Measurements from ENCODE around the gene FDPS.
"Not testable (repeated sequence)": the region's sequence is repeated elsewhere in the genome, so short reads cannot be mapped to it uniquely, and the experiment has no call there.

FDPS gene

DNA sequence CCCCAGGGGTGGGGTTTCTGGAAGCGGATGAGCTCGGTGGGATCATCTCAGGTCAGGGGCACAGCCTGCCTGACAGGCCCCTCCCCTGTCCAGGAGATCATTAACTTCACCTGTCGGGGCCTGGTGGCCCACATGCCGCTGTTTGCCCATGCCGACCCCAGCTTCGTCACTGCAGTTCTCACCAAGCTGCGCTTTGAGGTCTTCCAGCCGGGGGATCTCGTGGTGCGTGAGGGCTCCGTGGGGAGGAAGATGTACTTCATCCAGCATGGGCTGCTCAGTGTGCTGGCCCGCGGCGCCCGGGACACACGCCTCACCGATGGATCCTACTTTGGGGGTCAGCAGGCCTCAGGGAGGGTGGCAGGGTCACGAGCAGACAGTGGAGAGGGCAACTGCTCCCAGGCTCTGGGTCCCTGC, 23.0 kb upstream of the FDPS start:
- no peak for DNase-seq (ENCODE audit: low spot score)

- peak; percentile 63 for DNase-seq (ENCODE audit: low spot score)
These were observed 22.1 kb upstream of the FDPS start for GRCh38 chr1:155286544-155286943.

DNA sequence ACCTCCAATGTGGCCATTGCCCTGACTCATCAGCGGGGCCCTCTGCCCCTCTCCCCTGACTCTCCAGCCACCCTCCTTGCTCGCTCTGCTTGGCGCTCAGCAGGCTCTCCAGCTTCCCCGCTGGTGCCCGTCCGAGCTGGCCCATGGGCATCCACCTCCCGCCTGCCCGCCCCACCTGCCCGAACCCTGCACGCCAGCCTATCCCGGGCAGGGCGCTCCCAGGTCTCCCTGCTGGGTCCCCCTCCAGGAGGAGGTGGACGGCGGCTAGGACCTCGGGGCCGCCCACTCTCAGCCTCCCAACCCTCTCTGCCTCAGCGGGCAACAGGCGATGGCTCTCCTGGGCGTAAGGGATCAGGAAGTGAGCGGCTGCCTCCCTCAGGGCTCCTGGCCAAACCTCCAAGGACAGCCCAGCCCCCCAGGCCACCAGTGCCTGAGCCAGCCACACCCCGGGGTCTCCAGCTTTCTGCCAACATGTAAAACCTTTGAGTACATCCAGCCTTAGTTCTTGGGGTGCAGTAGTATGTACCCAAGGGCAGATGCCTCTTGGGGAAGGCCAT, 20.6 kb upstream of the FDPS start:
- no peak for DNase-seq (ENCODE audit: low spot score)

DNA sequence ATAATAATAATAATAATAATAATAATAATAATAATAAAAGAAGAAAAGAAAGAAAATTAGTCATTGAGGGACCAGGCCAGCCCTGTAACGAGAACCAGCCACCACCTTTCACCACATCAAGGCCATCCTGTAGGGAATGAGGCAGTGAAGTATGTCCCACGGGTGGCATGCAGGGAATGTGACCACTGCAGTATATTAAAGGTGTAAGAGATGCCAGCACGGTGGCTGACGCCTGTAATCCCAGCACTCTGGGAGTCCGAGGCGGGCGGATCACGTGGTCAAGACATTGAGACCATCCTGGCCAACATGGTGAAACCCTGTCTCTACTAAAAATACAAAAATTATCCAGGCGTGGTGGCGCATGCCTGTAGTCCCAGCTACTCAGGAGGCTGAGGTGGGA, 17.7 kb upstream of the FDPS start:
- DNase-seq (ENCODE audit: low spot score), result not testable (repeated sequence)

GRCh38 chr1:155293086-155293749, 15.4 kb upstream of the FDPS start:
- DNase-seq (ENCODE audit: low spot score), result no peak

- no peak for DNase-seq (ENCODE audit: low spot score)
These were observed 14.0 kb upstream of the FDPS start for GRCh38 chr1:155294520-155295182.

DNA sequence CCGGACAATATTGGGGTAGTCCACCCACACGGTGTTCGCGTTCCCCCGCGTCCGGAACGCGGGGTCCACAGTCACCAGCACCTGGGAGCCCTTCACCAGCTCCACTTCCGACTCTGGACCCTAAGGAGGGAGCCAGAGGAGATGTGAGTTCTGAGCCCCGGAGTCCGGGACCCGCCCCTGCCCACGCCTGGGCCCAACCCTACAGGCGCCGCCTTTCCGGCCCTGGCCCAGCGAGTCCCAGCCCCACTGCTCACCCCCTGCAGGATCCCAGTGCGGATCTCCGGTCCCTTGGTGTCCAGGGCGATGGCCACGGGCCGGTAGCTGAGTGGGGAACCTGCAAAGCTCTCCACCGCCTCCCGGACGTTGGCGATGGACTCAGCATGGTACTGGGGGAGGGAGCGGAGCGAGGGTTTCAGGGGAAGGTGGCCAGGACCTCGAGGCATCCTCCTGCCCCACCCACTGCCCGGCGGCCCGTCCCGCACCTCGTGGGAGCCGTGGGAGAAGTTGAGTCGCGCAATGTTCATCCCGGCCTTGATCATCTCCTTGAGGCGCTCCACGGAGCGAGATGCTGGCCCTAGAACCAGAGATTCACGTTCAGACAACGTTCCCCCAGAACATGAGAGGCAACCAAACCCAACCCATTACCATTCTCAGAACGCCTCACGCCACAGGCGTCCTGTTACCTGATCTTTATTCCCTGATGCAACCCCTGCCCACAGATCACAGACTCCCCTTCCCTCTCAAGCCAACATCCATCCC, 13.3 kb upstream of the FDPS start:
- DNase-seq (ENCODE audit: low spot score), result no peak

DNA sequence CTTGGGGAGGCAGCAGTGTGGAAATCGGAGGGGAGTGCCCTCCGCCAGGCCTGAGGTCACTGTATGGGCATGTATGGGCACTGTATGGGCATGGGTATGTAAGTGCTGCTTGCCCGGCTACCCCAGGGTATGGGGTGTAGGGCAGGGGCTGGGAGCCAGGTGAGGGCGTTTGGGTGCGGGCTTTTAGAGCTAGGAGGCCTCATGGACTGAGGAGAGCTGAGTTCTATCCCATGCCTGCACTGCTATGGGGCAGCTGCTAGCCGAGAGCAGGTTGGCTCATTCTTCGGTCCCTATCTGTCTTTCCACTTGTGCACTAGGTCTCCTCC, 12.8 kb upstream of the FDPS start:
- DNase-seq (ENCODE audit: low spot score), result no peak

DNA sequence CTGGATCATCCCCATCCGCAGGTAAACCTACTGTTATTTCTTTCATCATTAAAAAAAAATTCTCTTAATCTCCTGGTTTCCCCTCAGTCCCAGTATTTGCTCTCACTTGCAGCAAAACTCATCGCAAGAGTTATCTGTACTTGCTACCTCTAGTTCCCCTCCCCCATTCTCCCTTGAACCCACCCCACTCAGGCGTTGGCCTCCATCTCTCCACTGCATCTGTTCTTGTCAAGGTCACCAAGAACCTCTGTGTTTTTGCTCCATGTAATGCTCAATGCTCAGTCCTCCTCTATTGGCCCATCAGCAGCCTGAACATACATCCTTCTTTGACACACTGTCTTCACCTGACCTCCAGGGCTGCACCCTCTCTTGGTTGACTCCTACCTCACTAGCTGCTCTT, 12.0 kb upstream of the FDPS start:
- DNase-seq (ENCODE audit: low spot score), result no peak

DNA sequence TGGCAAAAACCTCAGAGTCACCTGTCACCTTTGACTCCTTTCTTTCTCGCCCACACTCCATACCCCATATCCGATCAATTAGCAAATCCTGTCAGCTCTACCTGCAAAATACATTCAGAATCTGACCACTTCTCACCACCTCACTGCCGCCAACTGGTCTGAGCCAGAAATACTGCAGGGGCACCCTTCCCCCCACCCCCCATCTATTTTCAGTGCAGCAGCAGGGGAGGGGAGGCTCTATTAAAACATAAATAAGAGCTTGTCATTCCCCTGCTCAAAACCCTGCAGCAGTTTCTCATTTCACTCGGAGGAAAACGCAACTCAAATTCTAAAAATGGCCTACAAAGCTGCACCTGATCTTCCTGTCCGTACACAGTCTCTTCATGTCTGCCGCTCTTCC, 11.3 kb upstream of the FDPS start:
- DNase-seq (ENCODE audit: low spot score), result no peak

GRCh38 chr1:155300024-155300423, 8.6 kb upstream of the FDPS start:
- no peak for DNase-seq (ENCODE audit: low spot score)

- no peak for DNase-seq (ENCODE audit: low spot score)
These were observed 7.9 kb upstream of the FDPS start for GRCh38 chr1:155300553-155301329.

- DNase-seq (ENCODE audit: low spot score), result no peak
These were observed 7.3 kb upstream of the FDPS start, which contains the start of gene PKLR for GRCh38 chr1:155301342-155301841. TSS of gene PKLR (minus strand) at chr1:155301438. CDS start at chr1:155301395, 43 bp downstream.

GRCh38 chr1:155304558-155305063, 4.1 kb upstream of the FDPS start:
- no peak for DNase-seq (ENCODE audit: low spot score)

- no peak for DNase-seq (ENCODE audit: low spot score)
These were observed 2.7 kb upstream of the FDPS start for GRCh38 chr1:155305881-155306391.

DNA sequence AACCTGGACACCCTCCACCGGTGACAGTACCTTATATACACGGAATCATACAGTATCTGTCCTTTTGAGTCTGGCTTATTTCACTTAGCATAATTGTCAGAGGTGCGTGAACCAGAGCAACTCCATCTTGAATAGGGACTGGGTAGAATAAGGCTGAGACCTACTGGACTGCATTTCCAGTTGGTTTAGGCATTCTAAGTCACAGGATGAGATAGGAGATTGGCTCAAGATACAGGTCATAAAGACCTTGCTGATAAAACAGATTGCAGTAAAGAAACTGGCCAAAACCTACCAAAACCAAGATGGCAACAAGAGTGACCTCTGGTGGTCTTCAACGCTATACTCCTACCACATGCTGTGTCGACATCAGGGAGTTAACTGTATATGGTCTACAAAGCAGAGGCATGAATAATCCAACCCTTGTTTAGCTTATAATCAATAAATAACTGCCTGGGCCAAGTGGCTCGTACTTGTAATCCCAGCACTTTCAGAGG, 1.4 kb upstream of the FDPS start:
- no peak for DNase-seq (ENCODE audit: low spot score)

DNA sequence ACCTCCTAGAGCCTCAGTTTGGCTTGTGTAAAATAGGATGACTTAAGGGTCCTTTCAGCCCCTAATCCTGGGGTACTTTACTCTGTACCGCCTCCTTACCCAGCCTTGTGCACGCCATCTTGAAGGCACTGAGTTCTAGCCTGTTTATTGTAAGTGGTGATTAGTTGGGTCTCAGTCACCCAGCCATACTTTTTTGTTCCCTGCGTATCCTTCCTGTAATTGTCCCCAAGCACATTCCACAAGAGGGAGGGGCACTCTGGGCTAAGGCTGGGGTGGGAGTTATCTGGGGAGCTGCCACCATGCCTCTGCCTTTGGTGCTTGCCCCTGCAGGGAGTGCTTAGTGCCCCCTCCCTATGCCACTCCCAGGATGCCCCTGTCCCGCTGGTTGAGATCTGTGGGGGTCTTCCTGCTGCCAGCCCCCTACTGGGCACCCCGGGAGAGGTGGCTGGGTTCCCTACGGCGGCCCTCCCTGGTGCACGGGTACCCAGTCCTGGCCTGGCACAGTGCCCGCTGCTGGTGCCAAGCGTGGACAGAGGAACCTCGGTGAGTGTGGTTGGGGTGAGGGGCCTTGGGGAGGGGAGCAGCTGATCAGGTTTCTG, 856 bp downstream of the FDPS start:
- no peak for DNase-seq (ENCODE audit: low spot score)

GRCh38 chr1:155313261-155313660, 4.6 kb downstream of the FDPS start:
- no peak for DNase-seq (ENCODE audit: low spot score)

DNA sequence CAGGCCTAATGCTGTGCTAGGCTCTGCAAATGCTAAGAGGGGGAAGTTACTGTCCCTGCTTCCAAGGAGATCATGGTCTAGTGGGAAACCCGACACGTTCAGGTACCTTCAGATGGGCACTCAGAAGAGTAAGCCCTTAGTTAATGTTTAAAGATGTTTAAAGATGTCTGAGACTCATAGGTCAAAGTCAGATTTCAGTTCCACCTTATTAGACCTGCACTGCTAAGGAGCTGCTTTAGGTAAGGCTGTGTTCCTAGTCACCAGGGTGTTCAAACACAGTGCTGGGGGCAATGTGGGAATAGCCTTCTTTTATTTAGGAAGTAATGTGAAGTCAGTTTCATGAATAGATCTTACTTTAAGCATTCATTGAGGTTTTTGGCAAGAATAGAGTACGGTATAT, 8.3 kb downstream of the FDPS start:
- no peak for DNase-seq (ENCODE audit: low spot score)

GRCh38 chr1:155318082-155318481, 9.4 kb downstream of the FDPS start:
- DNase-seq (ENCODE audit: low spot score), result no peak

GRCh38 chr1:155319536-155319935, 10.9 kb downstream of the FDPS start:
- DNase-seq (ENCODE audit: low spot score), result no peak
